ENCODE measurements around the gene LMX1B. TPM values are rescaled to one million over a fixed set of nuclear protein-coding genes. Genes with fewer than 3 reads are reported as not detected.

LMX1B gene
- total and polyA plus RNA-seq, 7 experiments from 2014 or later = not detected

GRCh38 chr9:126588491-126589168 is 25.1 kb upstream of the LMX1B start:
- Mint-ChIP-seq H3K9me3 (no peaks in the 10 kb centered on the region), H3K36me3 (no peaks in the 10 kb centered on the region), H3K27me3 (peaks cover 15 to 74% (median 44%) of the 10 kb centered on the region in 5 donors), H3K27ac (no peak overlapping the region), H3K4me3 (no peak overlapping the region), H3K4me1 (peaks cover 0 to 1% (median 0%) of the 10 kb centered on the region in 7 donors)
- H3K27me3 ChIP-seq (ENCODE audit: control insufficient read depth in 2 of 2, insufficient read depth in 2 of 2, low read length in 2 of 2) = no peaks in the 10 kb centered on the region
- H3K27ac ChIP-seq (ENCODE audit: low read depth, low read length) = no peak overlapping the region
- DNase-seq (no peak), ATAC-seq (no peak)
- no peak overlapping the region for H3K4me3 ChIP-seq (ENCODE audit: low read length)
- intact Hi-C loops (cut with micrococcal nuclease) = no loop called here
- ChIA-PET POLR2A (no interaction called here), CTCF (no interaction called here)
- no peaks in the 10 kb centered on the region for H3K4me1 ChIP-seq (ENCODE audit: control insufficient read depth in 2 of 2, insufficient read depth in 2 of 2, low read length in 2 of 2)
- no peaks in the 10 kb centered on the region for H3K36me3 ChIP-seq (ENCODE audit: control insufficient read depth in 2 of 3, insufficient read depth in 3 of 3, low read length in 3 of 3)
- no peaks in the 10 kb centered on the region for H3K9me3 ChIP-seq (ENCODE audit: control insufficient read depth in 2 of 3, low read length in 3 of 3)

- peaks cover 0 to 1% (median 0%) of the 10 kb centered on the region in 7 donors for H3K4me1 Mint-ChIP-seq
- peaks cover 0 to 4% (median 0%) of the 10 kb centered on the region in 11 donors for H3K9me3 Mint-ChIP-seq
- H3K4me3 Mint-ChIP-seq = no peak overlapping the region
- intact Hi-C loops (cut with micrococcal nuclease) = no loop called here
- Histone ChIP-seq H3K27ac (ENCODE audit: low read depth, low read length) (no peak overlapping the region), H3K36me3 (ENCODE audit: control insufficient read depth in 2 of 3, insufficient read depth in 3 of 3, low read length in 3 of 3) (no peaks in the 10 kb centered on the region), H3K27me3 (ENCODE audit: control insufficient read depth in 2 of 2, insufficient read depth in 2 of 2, low read length in 2 of 2) (no peaks in the 10 kb centered on the region), H3K4me3 (ENCODE audit: low read length) (no peak overlapping the region), H3K9me3 (ENCODE audit: control insufficient read depth in 2 of 3, low read length in 3 of 3) (no peaks in the 10 kb centered on the region), H3K4me1 (ENCODE audit: control insufficient read depth in 2 of 2, insufficient read depth in 2 of 2, low read length in 2 of 2) (no peaks in the 10 kb centered on the region)
- no peaks in the 10 kb centered on the region for H3K36me3 Mint-ChIP-seq
- no peak overlapping the region for H3K27ac Mint-ChIP-seq
- POLR2A ChIA-PET = no interaction called here
- peaks cover 21 to 79% (median 49%) of the 10 kb centered on the region in 5 donors for H3K27me3 Mint-ChIP-seq
- DNase-seq = no peak
- ATAC-seq = no peak
- CTCF ChIA-PET = no interaction called here
Measured at GRCh38 chr9:126589349-126589748, 24.4 kb upstream of the LMX1B start.

GRCh38 chr9:126591083-126591482 is 22.6 kb upstream of the LMX1B start:
- Mint-ChIP-seq H3K27me3 (peaks cover 35 to 70% (median 49%) of the 10 kb centered on the region in 5 donors), H3K4me1 (no peaks in the 10 kb centered on the region), H3K9me3 (peaks cover 0 to 7% (median 2%) of the 10 kb centered on the region in 11 donors), H3K4me3 (no peak overlapping the region), H3K36me3 (no peaks in the 10 kb centered on the region), H3K27ac (no peak overlapping the region)
- Histone ChIP-seq H3K9me3 (ENCODE audit: control insufficient read depth in 2 of 3, low read length in 3 of 3) (no peaks in the 10 kb centered on the region), H3K4me1 (ENCODE audit: control insufficient read depth in 2 of 2, insufficient read depth in 2 of 2, low read length in 2 of 2) (no peaks in the 10 kb centered on the region), H3K27ac (ENCODE audit: low read depth, low read length) (no peak overlapping the region), H3K4me3 (ENCODE audit: low read length) (no peak overlapping the region), H3K36me3 (ENCODE audit: control insufficient read depth in 2 of 3, insufficient read depth in 3 of 3, low read length in 3 of 3) (no peaks in the 10 kb centered on the region), H3K27me3 (ENCODE audit: control insufficient read depth in 2 of 2, insufficient read depth in 2 of 2, low read length in 2 of 2) (no peaks in the 10 kb centered on the region)
- DNase-seq (no peak), ATAC-seq (no peak)
- POLR2A ChIA-PET = no interaction called here
- intact Hi-C loops (cut with micrococcal nuclease) = loop anchor here in 1 of 2 donors (5.0 kb wide), 1 partner anchor 501 kb away; no protein-coding TSS in a partner anchor
- CTCF ChIA-PET = no interaction called here

GRCh38 chr9:126591922-126592321 is 21.8 kb upstream of the LMX1B start:
- ATAC-seq (no peak), DNase-seq (no peak)
- H3K4me3 Mint-ChIP-seq = no peak overlapping the region
- Histone ChIP-seq H3K27me3 (ENCODE audit: control insufficient read depth in 2 of 2, insufficient read depth in 2 of 2, low read length in 2 of 2) (no peaks in the 10 kb centered on the region), H3K36me3 (ENCODE audit: control insufficient read depth in 2 of 3, insufficient read depth in 3 of 3, low read length in 3 of 3) (no peaks in the 10 kb centered on the region), H3K9me3 (ENCODE audit: control insufficient read depth in 2 of 3, low read length in 3 of 3) (no peaks in the 10 kb centered on the region), H3K4me1 (ENCODE audit: control insufficient read depth in 2 of 2, insufficient read depth in 2 of 2, low read length in 2 of 2) (no peaks in the 10 kb centered on the region), H3K4me3 (ENCODE audit: low read length) (no peak overlapping the region), H3K27ac (ENCODE audit: low read depth, low read length) (no peak overlapping the region)
- CTCF ChIA-PET = no interaction called here
- H3K27me3 Mint-ChIP-seq = peaks cover 39 to 70% (median 51%) of the 10 kb centered on the region in 5 donors
- peaks cover 0 to 9% (median 3%) of the 10 kb centered on the region in 11 donors for H3K9me3 Mint-ChIP-seq
- no peaks in the 10 kb centered on the region for H3K4me1 Mint-ChIP-seq
- no peak overlapping the region for H3K27ac Mint-ChIP-seq
- POLR2A ChIA-PET = no interaction called here
- intact Hi-C loops (cut with micrococcal nuclease) = loop anchor here in 1 of 2 donors (5.0 kb wide), 1 partner anchor 500 kb away; no protein-coding TSS in a partner anchor
- no peaks in the 10 kb centered on the region for H3K36me3 Mint-ChIP-seq

GRCh38 chr9:126592461-126592860 is 21.3 kb upstream of the LMX1B start:
- Histone ChIP-seq H3K4me3 (ENCODE audit: low read length) (no peak overlapping the region), H3K27me3 (ENCODE audit: control insufficient read depth in 2 of 2, insufficient read depth in 2 of 2, low read length in 2 of 2) (no peaks in the 10 kb centered on the region), H3K27ac (ENCODE audit: low read depth, low read length) (no peak overlapping the region), H3K9me3 (ENCODE audit: control insufficient read depth in 2 of 3, low read length in 3 of 3) (no peaks in the 10 kb centered on the region), H3K4me1 (ENCODE audit: control insufficient read depth in 2 of 2, insufficient read depth in 2 of 2, low read length in 2 of 2) (no peaks in the 10 kb centered on the region), H3K36me3 (ENCODE audit: control insufficient read depth in 2 of 3, insufficient read depth in 3 of 3, low read length in 3 of 3) (no peaks in the 10 kb centered on the region)
- Mint-ChIP-seq H3K27me3 (peaks cover 40 to 70% (median 54%) of the 10 kb centered on the region in 5 donors), H3K4me3 (no peak overlapping the region), H3K4me1 (no peaks in the 10 kb centered on the region), H3K9me3 (peaks cover 0 to 9% (median 3%) of the 10 kb centered on the region in 11 donors), H3K36me3 (no peaks in the 10 kb centered on the region), H3K27ac (no peak overlapping the region)
- ChIA-PET CTCF (no interaction called here), POLR2A (no interaction called here)
- intact Hi-C loops (cut with micrococcal nuclease) = loop anchor here in 1 of 2 donors (5.0 kb wide), 1 partner anchor 500 kb away; no protein-coding TSS in a partner anchor
- ATAC-seq (no peak), DNase-seq (no peak)

GRCh38 chr9:126595982-126596381 is 17.7 kb upstream of the LMX1B start:
- H3K27me3 Mint-ChIP-seq = peaks cover 49 to 71% (median 62%) of the 10 kb centered on the region in 5 donors
- H3K4me1 Mint-ChIP-seq = no peaks in the 10 kb centered on the region
- no peak overlapping the region for H3K27ac ChIP-seq (ENCODE audit: low read depth, low read length)
- H3K9me3 Mint-ChIP-seq = peaks cover 0 to 9% (median 3%) of the 10 kb centered on the region in 11 donors
- H3K36me3 ChIP-seq (ENCODE audit: control insufficient read depth in 2 of 3, insufficient read depth in 3 of 3, low read length in 3 of 3) = no peaks in the 10 kb centered on the region
- H3K9me3 ChIP-seq (ENCODE audit: control insufficient read depth in 2 of 3, low read length in 3 of 3) = no peaks in the 10 kb centered on the region
- H3K36me3 Mint-ChIP-seq = no peaks in the 10 kb centered on the region
- no peak overlapping the region for H3K27ac Mint-ChIP-seq
- H3K4me3 ChIP-seq (ENCODE audit: low read length) = no peak overlapping the region
- H3K4me3 Mint-ChIP-seq = peak overlapping the region in 1 of 10 donors; percentile 12
- H3K4me1 ChIP-seq (ENCODE audit: control insufficient read depth in 2 of 2, insufficient read depth in 2 of 2, low read length in 2 of 2) = no peaks in the 10 kb centered on the region
- intact Hi-C loops (cut with micrococcal nuclease) = no loop called here
- H3K27me3 ChIP-seq (ENCODE audit: control insufficient read depth in 2 of 2, insufficient read depth in 2 of 2, low read length in 2 of 2) = peaks cover 0 to 2% of the 10 kb centered on the region in 2 donors
- ATAC-seq (no peak), DNase-seq (no peak)
- ChIA-PET CTCF (no interaction called here), POLR2A (no interaction called here)

GRCh38 chr9:126599047-126599650 is 14.6 kb upstream of the LMX1B start:
- intact Hi-C loops (cut with micrococcal nuclease) = no loop called here
- H3K36me3 Mint-ChIP-seq = no peaks in the 10 kb centered on the region
- peaks cover 0 to 9% (median 3%) of the 10 kb centered on the region in 11 donors for H3K9me3 Mint-ChIP-seq
- ChIA-PET POLR2A (no interaction called here), CTCF (no interaction called here)
- H3K4me3 Mint-ChIP-seq = no peak overlapping the region
- Histone ChIP-seq H3K9me3 (ENCODE audit: control insufficient read depth in 2 of 3, low read length in 3 of 3) (no peaks in the 10 kb centered on the region), H3K27ac (ENCODE audit: low read depth, low read length) (no peak overlapping the region), H3K4me3 (ENCODE audit: low read length) (no peak overlapping the region), H3K27me3 (ENCODE audit: control insufficient read depth in 2 of 2, insufficient read depth in 2 of 2, low read length in 2 of 2) (peaks cover 0 to 2% of the 10 kb centered on the region in 2 donors), H3K36me3 (ENCODE audit: control insufficient read depth in 2 of 3, insufficient read depth in 3 of 3, low read length in 3 of 3) (no peaks in the 10 kb centered on the region), H3K4me1 (ENCODE audit: control insufficient read depth in 2 of 2, insufficient read depth in 2 of 2, low read length in 2 of 2) (no peaks in the 10 kb centered on the region)
- H3K4me1 Mint-ChIP-seq = no peaks in the 10 kb centered on the region
- H3K27me3 Mint-ChIP-seq = peaks cover 51 to 62% (median 53%) of the 10 kb centered on the region in 5 donors
- no peak overlapping the region for H3K27ac Mint-ChIP-seq
- ATAC-seq (no peak), DNase-seq (no peak)

Data from naive thymus-derived CD4-positive, alpha-beta T cell (primary cell).